ENCODE measurements around the gene HLA-DOB.

DNA sequence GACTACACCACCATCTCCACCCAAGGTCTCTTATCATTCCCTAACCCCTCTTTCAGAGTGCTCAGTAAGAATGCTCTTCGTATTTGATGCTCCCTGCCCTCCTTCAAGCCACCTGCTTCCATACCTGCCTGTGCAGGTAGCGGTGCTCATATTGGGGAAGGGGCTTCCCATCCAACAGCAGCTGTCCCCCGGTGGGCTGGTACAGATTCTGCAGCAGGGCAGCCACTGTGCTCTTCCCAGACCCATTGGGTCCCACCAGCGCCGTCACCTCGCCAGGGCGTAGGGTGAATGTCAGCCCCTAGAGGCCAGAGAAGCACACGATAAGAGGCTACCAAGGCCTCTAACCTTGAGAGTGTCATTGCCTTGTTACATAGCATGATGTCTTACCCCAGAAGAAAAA lies 31.0 kb upstream of the HLA-DOB start:
- TF ChIP-seq ARNTL (CRISPR knock-in tag; IDR thresholded peaks at IDR 0.05; ENCODE audit: borderline replicate concordance, low read depth) (no peak), ZNF565 (CRISPR knock-in tag; conservative IDR thresholded peaks at IDR 0.05; ENCODE audit: low read depth) (no peak), ZC3H10 (CRISPR knock-in tag; IDR thresholded peaks at IDR 0.05) (no peak), ZFP30 (CRISPR knock-in tag; IDR thresholded peaks at IDR 0.05) (no peak), CSDC2 (CRISPR knock-in tag; IDR thresholded peaks at IDR 0.05) (no peak), CSRNP3 (CRISPR knock-in tag; IDR thresholded peaks at IDR 0.05) (no peak), GLIS3 (CRISPR knock-in tag; IDR thresholded peaks at IDR 0.05) (no peak), ISL1 (CRISPR knock-in tag; IDR thresholded peaks at IDR 0.05) (no peak), BACH2 (CRISPR knock-in tag; IDR thresholded peaks at IDR 0.05; ENCODE audit: borderline replicate concordance) (no peak)
